HG03103 (cell line): ENCODE measurements around the gene IL16.

Source experiments
- ATAC-seq: cut with Tn5 transposase; IDR thresholded peaks from one replicate; pipeline ENCODE4 v1.9.1; 2021; ENCODE audit warnings: low read depth; ENCODE audit not compliant: unreplicated experiment

IL16 gene

GRCh38 chr15:81174125-81174791, 22.4 kb upstream of the IL16 start:
- ATAC-seq: no peak

- no peak for ATAC-seq
Observed at GRCh38 chr15:81174792-81175327, 21.8 kb upstream of the IL16 start.

GRCh38 chr15:81175496-81175895, 21.2 kb upstream of the IL16 start:
- ATAC-seq: no peak

GRCh38 chr15:81176291-81176893, 20.3 kb upstream of the IL16 start:
- no peak for ATAC-seq

- ATAC-seq: no peak
Observed at GRCh38 chr15:81178365-81178764, 18.3 kb upstream of the IL16 start.

GRCh38 chr15:81181220-81181619, 15.5 kb upstream of the IL16 start:
- ATAC-seq: no peak

- ATAC-seq: no peak
Observed at GRCh38 chr15:81182031-81182755, 14.5 kb upstream of the IL16 start.

- no peak for ATAC-seq
Observed at GRCh38 chr15:81182756-81183438, 13.8 kb upstream of the IL16 start.

GRCh38 chr15:81183439-81183775, 13.3 kb upstream of the IL16 start:
- no peak for ATAC-seq

GRCh38 chr15:81184188-81184587, 12.5 kb upstream of the IL16 start:
- no peak for ATAC-seq

GRCh38 chr15:81185631-81186295, 10.9 kb upstream of the IL16 start:
- ATAC-seq: no peak

- no peak for ATAC-seq
Observed at GRCh38 chr15:81188354-81188753, 8.3 kb upstream of the IL16 start.

- ATAC-seq: no peak
Observed at GRCh38 chr15:81189583-81190283, 6.9 kb upstream of the IL16 start.

GRCh38 chr15:81190922-81191507, 5.7 kb upstream of the IL16 start:
- ATAC-seq: no peak

GRCh38 chr15:81191701-81192100, 5.0 kb upstream of the IL16 start:
- no peak for ATAC-seq

GRCh38 chr15:81194723-81195122, 2.0 kb upstream of the IL16 start:
- ATAC-seq: no peak

GRCh38 chr15:81195339-81195864, 1.3 kb upstream of the IL16 start:
- ATAC-seq: no peak

- no peak for ATAC-seq
Observed at GRCh38 chr15:81197255-81197630, 564 bp downstream of the IL16 start.

GRCh38 chr15:81197688-81198281, 1.1 kb downstream of the IL16 start:
- no peak for ATAC-seq
